H9 (cell line): Measurements from ENCODE around the gene C17orf78. TPM values are rescaled to one million over a fixed set of nuclear protein-coding genes. Genes with fewer than 3 reads are reported as not detected.
"Not testable (repeated sequence)": the region's sequence is repeated elsewhere in the genome, so short reads cannot be mapped to it uniquely, and the experiment has no call there.

Experiments used
- DNase-seq: peaks from one replicate; pipeline ENCODE4 v3.0.0-alpha.2; 2017
- H2AFZ ChIP-seq: one replicate; pipeline ENCODE4 v1.6.1; 2013; ENCODE audit warnings: mild to moderate bottlenecking, low read length, control low read depth, moderate library complexity
- H2AK5ac ChIP-seq: 2 replicates; pipeline ENCODE4 v1.6.1; 2013; ENCODE audit warnings: low read length, control low read depth, mixed read lengths; ENCODE audit not compliant: insufficient read length
- H2BK120ac ChIP-seq: one replicate; pipeline ENCODE4 v1.6.1; 2013; ENCODE audit warnings: low read depth, mild to moderate bottlenecking, low read length, control low read depth, inconsistent platforms; ENCODE audit not compliant: poor library complexity, severe bottlenecking
- H2BK12ac ChIP-seq: 2 replicates; pipeline ENCODE4 v1.6.1; 2013; ENCODE audit warnings: low read length, control low read depth, mixed read lengths, low read depth; ENCODE audit not compliant: insufficient read length
- H2BK15ac ChIP-seq: 2 replicates; pipeline ENCODE4 v1.6.1; 2013; ENCODE audit warnings: low read depth, low read length, control low read depth
- H2BK20ac ChIP-seq: one replicate; pipeline ENCODE4 v1.6.1; 2013; ENCODE audit warnings: low read depth, mild to moderate bottlenecking, low read length, control low read depth, inconsistent platforms; ENCODE audit not compliant: poor library complexity, severe bottlenecking
- H2BK5ac ChIP-seq: 2 replicates; pipeline ENCODE4 v1.6.1; 2013; ENCODE audit warnings: low read length, control low read depth, mixed read lengths; ENCODE audit not compliant: insufficient read length
- H3K14ac ChIP-seq: 2 replicates; pipeline ENCODE4 v1.6.1; 2013; ENCODE audit warnings: low read length, control low read depth; ENCODE audit not compliant: insufficient read depth
- H3K18ac ChIP-seq: 2 replicates; pipeline ENCODE4 v1.6.1; 2013; ENCODE audit warnings: low read depth, mild to moderate bottlenecking, mixed read lengths, low read length, control low read depth; ENCODE audit not compliant: insufficient read length
- H3K23ac ChIP-seq: 2 replicates; pipeline ENCODE4 v1.6.1; 2013; ENCODE audit warnings: low read length, control low read depth, mixed read lengths, low read depth; ENCODE audit not compliant: insufficient read length
- H3K23me2 ChIP-seq: 2 replicates; pipeline ENCODE4 v1.6.1; 2013; ENCODE audit warnings: low read depth, mild to moderate bottlenecking, mixed read lengths, low read length, control low read depth; ENCODE audit not compliant: insufficient read length, poor library complexity, severe bottlenecking
- H3K27ac ChIP-seq: 2 replicates; pipeline ENCODE4 v1.5.1; 2013; ENCODE audit warnings: low read length, control low read depth, mixed read lengths, low read depth; ENCODE audit not compliant: insufficient read length
- H3K27me3 ChIP-seq: 2 replicates; pipeline ENCODE4 v1.6.1; 2013; ENCODE audit warnings: low read length, control low read depth, inconsistent platforms; ENCODE audit not compliant: insufficient read depth
- H3K4ac ChIP-seq: 2 replicates; pipeline ENCODE4 v1.6.1; 2013; ENCODE audit warnings: low read depth, mild to moderate bottlenecking, control low read depth, inconsistent platforms, low read length, moderate library complexity
- H3K4me1 ChIP-seq: 2 replicates; pipeline ENCODE4 v1.6.1; 2013; ENCODE audit warnings: low read length, control low read depth, inconsistent platforms; ENCODE audit not compliant: insufficient read depth
- H3K4me2 ChIP-seq: 2 replicates; pipeline ENCODE4 v1.6.1; 2013; ENCODE audit warnings: low read length, control low read depth, mixed read lengths; ENCODE audit not compliant: insufficient read length, insufficient read depth
- H3K56ac ChIP-seq: 2 replicates; pipeline ENCODE4 v1.6.1; 2013; ENCODE audit warnings: low read depth, mild to moderate bottlenecking, mixed read lengths, low read length, control low read depth; ENCODE audit not compliant: insufficient read length
- H3K79me1 ChIP-seq: 2 replicates; pipeline ENCODE4 v1.6.1; 2013; ENCODE audit warnings: low read depth, mild to moderate bottlenecking, moderate library complexity, low read length, control low read depth, inconsistent platforms; ENCODE audit not compliant: insufficient read depth, poor library complexity, severe bottlenecking
- H3K79me2 ChIP-seq: 2 replicates; pipeline ENCODE4 v1.6.1; 2013; ENCODE audit warnings: low read length, control low read depth, inconsistent platforms; ENCODE audit not compliant: insufficient read depth
- H3K9ac ChIP-seq: 2 replicates; pipeline ENCODE4 v1.6.1; 2013; ENCODE audit warnings: low read length, control low read depth, mixed read lengths; ENCODE audit not compliant: insufficient read length; ENCODE audit errors: extremely low read depth
- H3K9me3 ChIP-seq: one replicate; pipeline ENCODE4 v1.6.1; 2013; ENCODE audit warnings: low read depth, low read length, inconsistent platforms; ENCODE audit not compliant: control insufficient read depth
- H3T11ph ChIP-seq: one replicate; pipeline ENCODE4 v1.6.1; 2013; ENCODE audit warnings: mild to moderate bottlenecking, low read length, control low read depth, inconsistent platforms
- H4K20me1 ChIP-seq: one replicate; pipeline ENCODE4 v1.6.1; 2013; ENCODE audit not compliant: control insufficient read depth, insufficient read length, insufficient read depth
- H4K5ac ChIP-seq: 2 replicates; pipeline ENCODE4 v1.6.1; 2013; ENCODE audit warnings: low read depth, mild to moderate bottlenecking, mixed read lengths, low read length, control low read depth; ENCODE audit not compliant: insufficient read length
- H4K8ac ChIP-seq: replicated peaks from 2 replicates; pipeline ENCODE4 v1.6.1; 2013; ENCODE audit warnings: low read length, control low read depth, mixed read lengths, low read depth; ENCODE audit not compliant: insufficient read length
- H4K91ac ChIP-seq: 2 replicates; pipeline ENCODE4 v1.6.1; 2013; ENCODE audit warnings: low read depth, mild to moderate bottlenecking, moderate library complexity, mixed read lengths, low read length, control low read depth; ENCODE audit not compliant: insufficient read length
- H3K27ac Mint-ChIP-seq, 3 experiments: 2 replicates in 2 of 3; 3 replicates in 1 of 3; pipeline ENCODE4 v1.8.0; 2020 to 2021; ENCODE audit warnings: mixed read lengths in 3 of 3, mild to moderate bottlenecking in 1 of 3, moderate library complexity in 1 of 3
- H3K27me3 Mint-ChIP-seq: 2 replicates; pipeline ENCODE4 v1.8.0; 2021; ENCODE audit warnings: low read depth, mild to moderate bottlenecking, moderate library complexity, mixed read lengths
- H3K36me3 Mint-ChIP-seq, 3 experiments: 2 replicates in 2 of 3; 3 replicates in 1 of 3; pipeline ENCODE4 v1.8.0; 2020 to 2021; ENCODE audit warnings: low read depth in 3 of 3, mixed read lengths in 3 of 3; ENCODE audit not compliant: insufficient read depth in 1 of 3
- H3K4me1 Mint-ChIP-seq, 2 experiments: 2 replicates each; pipeline ENCODE4 v1.8.0; 2020; ENCODE audit warnings: mixed read lengths in 2 of 2
- H3K4me3 Mint-ChIP-seq, 2 experiments: 2 replicates in 1 of 2; 3 replicates in 1 of 2; pipeline ENCODE4 v1.8.0; 2020 to 2021; ENCODE audit warnings: mild to moderate bottlenecking in 2 of 2, mixed read lengths in 2 of 2, moderate library complexity in 1 of 2
- H3K9me3 Mint-ChIP-seq, 2 experiments: 2 replicates in 1 of 2; 3 replicates in 1 of 2; pipeline ENCODE4 v1.8.0; 2020; ENCODE audit warnings: mild to moderate bottlenecking in 2 of 2, mixed read lengths in 2 of 2, moderate library complexity in 1 of 2
- CTCF ChIP-seq: fragments of 200-600 bp; sonication (generic); conservative IDR thresholded peaks from 3 replicates; pipeline ENCODE4 v1.8.0; 2021; ENCODE audit warnings: antibody characterized with exemption, mild to moderate bottlenecking
- WGBS: extraction: QIAGEN DNeasy Blood & Tissue Kit; methylation state at CpG from one replicate; pipeline ENCODE4 v1.1.7; 2013; ENCODE audit warnings: missing lambda C conversion rate, low lambda C conversion rate, mixed read lengths; ENCODE audit not compliant: insufficient read length; ENCODE audit errors: extremely low coverage; 5-methylcytosine and 5-hydroxymethylcytosine counted together
- total RNA-seq: library from RNA; stranded (reverse); gene quantifications from 2 replicates; pipeline ENCODE4 v1.2.1, GENCODE V29; 2021

C17orf78 gene
- total RNA-seq, 1 experiment from 2014 or later: not detected

- Mint-ChIP-seq H3K4me1 (no peaks in the 10 kb centered on the region), H3K27ac (no peak overlapping the region), H3K9me3 (no peaks in the 10 kb centered on the region), H3K36me3 (peaks cover 4 to 63% (median 62%) of the 10 kb centered on the region in 3 experiments; a peak in 6 of 7 replicates), H3K27me3 (no peaks in the 10 kb centered on the region), H3K4me3 (no peak overlapping the region)
- Histone ChIP-seq H3K27me3 (no peaks in the 10 kb centered on the region), H3K14ac (no peak overlapping the region), H4K20me1 (no peaks in the 10 kb centered on the region), H2BK12ac (no peak overlapping the region), H3K4me2 (no peak overlapping the region), H2BK120ac (no peak overlapping the region), H3K27ac (no peak overlapping the region), H3K9me3 (no peaks in the 10 kb centered on the region), H3K56ac (no peak overlapping the region), H3K79me1 (no peaks in the 10 kb centered on the region), H4K8ac (no peak overlapping the region), H4K5ac (no peak overlapping the region), H2BK20ac (no peak overlapping the region), H3K18ac (no peak overlapping the region), H4K91ac (no peak overlapping the region), H2AFZ (no peak overlapping the region), H3K23ac (no peak overlapping the region), H2AK5ac (no peak overlapping the region), H3K23me2 (no peaks in the 10 kb centered on the region), H2BK15ac (no peak overlapping the region), H3K4ac (no peak overlapping the region), H3K4me1 (no peaks in the 10 kb centered on the region), H3T11ph (no peak overlapping the region), H2BK5ac (no peak overlapping the region), H3K79me2 (no peaks in the 10 kb centered on the region), H3K9ac (no peak overlapping the region)
- DNase-seq: no peak
- TF ChIP-seq CTCF: no peak
- WGBS: no CpG with 5 or more reads among the region's 2 CpGs
These were observed 64.6 kb downstream of the C17orf78 start for GRCh38 chr17:37440424-37440823.

GRCh38 chr17:37441369-37442014 lies 65.7 kb downstream of the C17orf78 start:
- not testable (repeated sequence) for H3K27me3 ChIP-seq, H2BK12ac ChIP-seq, H3K23me2 ChIP-seq, H3K27me3 Mint-ChIP-seq, H3K4ac ChIP-seq, DNase-seq, H3K56ac ChIP-seq, H3K9me3 Mint-ChIP-seq, H2BK120ac ChIP-seq, H3K4me1 Mint-ChIP-seq, H2BK15ac ChIP-seq, H2AK5ac ChIP-seq, H3K4me2 ChIP-seq, H3K79me2 ChIP-seq, H4K20me1 ChIP-seq, H3K9me3 ChIP-seq, H3K27ac ChIP-seq, H3K79me1 ChIP-seq, H2BK20ac ChIP-seq, H2BK5ac ChIP-seq, H3K23ac ChIP-seq, H3K4me1 ChIP-seq, H3K14ac ChIP-seq, H3K27ac Mint-ChIP-seq, H4K91ac ChIP-seq, H3K9ac ChIP-seq, H2AFZ ChIP-seq, H3K4me3 Mint-ChIP-seq, H3T11ph ChIP-seq, H3K18ac ChIP-seq, H4K5ac ChIP-seq, H4K8ac ChIP-seq
- WGBS: no CpG with 5 or more reads among the region's 12 CpGs
- peaks cover 4 to 58% (median 56%) of the 10 kb centered on the region in 3 experiments; a peak in 6 of 7 replicates for H3K36me3 Mint-ChIP-seq
